ENCODE data around the gene UACA. TPM values are rescaled to one million over a fixed set of nuclear protein-coding genes. Genes with fewer than 3 reads are reported as not detected.
A peak's percentile ranks its signal among the peaks of the same experiment; 100 is the strongest.

The UACA gene
- polyA plus RNA-seq (13.4 to 26.6 TPM (median 22.7 TPM) in 3 replicates), polyA minus RNA-seq (56.5 to 74.6 TPM (median 62.3 TPM) in 3 replicates)
- 97.8 TPM for polyA plus RNA-seq (2011; ENCODE audit: low read depth)
- 5.4 and 11.3 TPM in 2 replicates for polyA plus RNA-seq (2011; cell fraction: cytosol; rRNA removed)
- polyA plus RNA-seq (2011; cell fraction: nucleus; rRNA removed), result 18.3 and 24.3 TPM in 2 replicates
- polyA plus RNA-seq (2012; ENCODE audit: low replicate concordance), result 24.4 and 36.1 TPM in 2 replicates
- 19.2 TPM for polyA minus RNA-seq (2011; cell fraction: cytosol; rRNA and poly(A)+ RNA removed)
- 23.7 and 44.8 TPM in 2 replicates for polyA minus RNA-seq (2011; cell fraction: nucleus; rRNA and poly(A)+ RNA removed)

- H3K9ac ChIP-seq (ENCODE audit: control insufficient read depth, extremely low read depth, insufficient read depth, low read length), result peak within 1 kb of the TSS; percentile 95
- H3K36me3 ChIP-seq (ENCODE audit: control insufficient read depth in 2 of 2, extremely low read depth in 1 of 2, insufficient read depth in 2 of 2, low read length in 2 of 2), result no peaks in the 10 kb centered on the region
- peak within 1 kb of the TSS; percentile 93 for H2AFZ ChIP-seq (ENCODE audit: control insufficient read depth, low read length)
- H3K79me2 ChIP-seq (ENCODE audit: control insufficient read depth, insufficient read depth, low read length), result peaks cover 30% of the 10 kb centered on the region
- TF ChIP-seq EZH2 (IDR thresholded peaks at IDR 0.05; ENCODE audit: low read length) (no peak), CTCF (optimal IDR thresholded peaks at IDR 0.05 in 1 of 3, IDR thresholded peaks at IDR 0.05 in 1 of 3, conservative IDR thresholded peaks at IDR 0.05 in 1 of 3; ENCODE audit: extremely low read depth in 1 of 3, insufficient read depth in 2 of 3, low read length in 3 of 3) (peak in 1 of 3 experiments; percentile 24)
- H3K27me3 ChIP-seq (ENCODE audit: control insufficient read depth, extremely low read depth, insufficient read depth, low read length), result no peaks in the 10 kb centered on the region
- H3K4me2 ChIP-seq (ENCODE audit: control insufficient read depth, extremely low read depth, insufficient read depth, low read depth, low read length), result peak within 1 kb of the TSS; percentile 94
- FAIRE-seq (peak; percentile 67), DNase-seq (ENCODE audit: low read depth, low spot score) (peak; percentile 83)
- peak within 1 kb of the TSS; percentile 81 to 93 (median 81) for H3K4me3 ChIP-seq (ENCODE audit: control insufficient read depth in 2 of 3, extremely low read depth in 1 of 3, insufficient read depth in 2 of 3, low read depth in 1 of 3, low read length in 3 of 3)
- dilution Hi-C loops (cut with MboI; ENCODE audit: extremely low pct_ligation_motif_present, low sequenced_read_pairs), result no loop called here
- peak within 1 kb of the TSS; percentile 86 for H3K27ac ChIP-seq (ENCODE audit: control insufficient read depth, insufficient read depth, low read length)
- no peaks in the 10 kb centered on the region for H3K9me1 ChIP-seq (ENCODE audit: control insufficient read depth, extremely low read depth, insufficient read depth, low read length)
- H4K20me1 ChIP-seq (ENCODE audit: control insufficient read depth, extremely low read depth, insufficient read depth, low read length), result no peaks in the 10 kb centered on the region
- H3K4me1 ChIP-seq (ENCODE audit: control insufficient read depth, extremely low read depth, insufficient read depth, low read length), result peaks cover 15% of the 10 kb centered on the region
- no peaks in the 10 kb centered on the region for H3K9me3 ChIP-seq (ENCODE audit: control insufficient read depth, low read depth, low read length)
These were observed at the start of gene UACA for GRCh38 chr15:70763120-70763949. Gene UACA (minus strand): TSS chr15:70763558. CDS start chr15:70763407, 151 bp downstream.

GRCh38 chr15:70812827-70813364, 49.5 kb upstream of the UACA start:
- H3K4me1 ChIP-seq (ENCODE audit: control insufficient read depth, extremely low read depth, insufficient read depth, low read length), result no peaks in the 10 kb centered on the region
- no peaks in the 10 kb centered on the region for H3K27me3 ChIP-seq (ENCODE audit: control insufficient read depth, extremely low read depth, insufficient read depth, low read length)
- no peak for FAIRE-seq
- H3K9me1 ChIP-seq (ENCODE audit: control insufficient read depth, extremely low read depth, insufficient read depth, low read length), result no peaks in the 10 kb centered on the region
- H3K9ac ChIP-seq (ENCODE audit: control insufficient read depth, extremely low read depth, insufficient read depth, low read length), result no peak overlapping the region
- H3K36me3 ChIP-seq (ENCODE audit: control insufficient read depth in 2 of 2, extremely low read depth in 1 of 2, insufficient read depth in 2 of 2, low read length in 2 of 2), result no peaks in the 10 kb centered on the region
- H3K79me2 ChIP-seq (ENCODE audit: control insufficient read depth, insufficient read depth, low read length), result no peaks in the 10 kb centered on the region
- TF ChIP-seq EZH2 (IDR thresholded peaks at IDR 0.05; ENCODE audit: low read length) (no peak), CTCF (optimal IDR thresholded peaks at IDR 0.05 in 1 of 3, IDR thresholded peaks at IDR 0.05 in 1 of 3, conservative IDR thresholded peaks at IDR 0.05 in 1 of 3; ENCODE audit: extremely low read depth in 1 of 3, insufficient read depth in 2 of 3, low read length in 3 of 3) (no peak)
- H4K20me1 ChIP-seq (ENCODE audit: control insufficient read depth, extremely low read depth, insufficient read depth, low read length), result no peaks in the 10 kb centered on the region
- no peak overlapping the region for H3K4me2 ChIP-seq (ENCODE audit: control insufficient read depth, extremely low read depth, insufficient read depth, low read depth, low read length)
- no peak overlapping the region for H2AFZ ChIP-seq (ENCODE audit: control insufficient read depth, low read length)
- no peak overlapping the region for H3K4me3 ChIP-seq (ENCODE audit: control insufficient read depth in 2 of 3, extremely low read depth in 1 of 3, insufficient read depth in 2 of 3, low read depth in 1 of 3, low read length in 3 of 3)
- H3K27ac ChIP-seq (ENCODE audit: control insufficient read depth, insufficient read depth, low read length), result no peak overlapping the region
- dilution Hi-C loops (cut with MboI; ENCODE audit: extremely low pct_ligation_motif_present, low sequenced_read_pairs), result no loop called here
- H3K9me3 ChIP-seq (ENCODE audit: control insufficient read depth, low read depth, low read length), result no peaks in the 10 kb centered on the region
- DNase-seq (ENCODE audit: low read depth, low spot score), result no peak
